Measurements from ENCODE around the gene CREB1. TPM values are rescaled to one million over a fixed set of nuclear protein-coding genes. Genes with fewer than 3 reads are reported as not detected.

CREB1 gene
- total and polyA plus RNA-seq, 11 donors: 4.3 to 58.9 (median 48.9) TPM

DNA sequence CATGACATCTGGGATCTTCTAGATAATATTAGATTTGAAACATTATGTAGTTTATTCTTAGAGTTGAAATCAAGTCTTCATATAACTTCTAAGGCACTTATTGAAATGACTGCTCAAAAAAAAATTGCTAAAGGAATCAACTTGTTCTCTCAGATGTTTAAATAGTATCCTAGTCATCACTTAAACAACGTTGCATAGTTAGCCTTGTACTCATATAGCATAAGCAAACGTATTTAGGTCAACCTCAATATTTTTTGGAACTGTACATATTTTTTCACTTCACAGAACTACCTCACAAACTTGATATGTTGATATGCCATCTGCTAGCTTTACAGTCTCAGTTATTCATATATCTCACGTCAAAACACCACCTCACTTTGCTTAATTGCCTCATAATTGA, 47.1 kb upstream of the CREB1 start:
- Histone ChIP-seq H3K9me3 (no peaks in the 10 kb centered on the region), H3K4me1 (peaks cover 0 to 40% (median 12%) of the 10 kb centered on the region in 12 donors), H3K27ac (peak overlapping the region in 11 of 12 donors; percentile 22 to 90 (median 72)), H3K36me3 (no peaks in the 10 kb centered on the region), H3K4me3 (no peak overlapping the region), H3K27me3 (no peaks in the 10 kb centered on the region)
- intact Hi-C loops (cut with DNase I): loop anchor here in 2 of 10 donors (5.0 kb wide), 2 partner anchors 45 to 50 kb away; partner anchors contain the start of gene CREB1 (in 1 of the 2)
- 61 to 70% (median 69%) methylated on average over 3 of the region's 3 CpGs for WGBS, 4 donors
- DNase-seq (no peak), ATAC-seq (no peak)
- TF ChIP-seq CTCF (IDR thresholded peaks at IDR 0.05): no peak
- no peak for TF ChIP-seq POLR2A (IDR thresholded peaks at IDR 0.05)

DNA sequence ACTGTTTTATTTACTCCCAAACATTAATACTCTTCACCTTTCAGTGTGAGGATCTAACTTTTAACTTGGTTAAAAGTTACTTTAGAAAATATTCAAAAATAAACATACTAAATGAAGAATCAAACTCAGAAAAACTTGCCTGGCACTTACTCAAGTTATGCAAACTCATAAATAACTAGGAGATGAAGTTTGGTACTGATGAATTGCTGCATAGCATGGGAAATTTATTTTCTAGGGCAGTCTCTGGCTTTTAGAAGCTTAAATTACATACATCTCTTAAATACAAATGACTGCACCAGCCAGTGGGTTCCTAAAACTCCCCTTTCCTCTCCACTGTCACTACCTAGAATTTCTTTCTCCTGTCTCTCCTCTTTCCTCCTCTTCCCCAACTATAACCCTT, 46.7 kb upstream of the CREB1 start:
- intact Hi-C loops (cut with DNase I): loop anchor here in 2 of 10 donors (5.0 kb wide), 2 partner anchors 44 to 49 kb away; partner anchors contain the start of gene CREB1 (in 1 of the 2)
- Histone ChIP-seq H3K36me3 (no peaks in the 10 kb centered on the region), H3K27me3 (no peaks in the 10 kb centered on the region), H3K27ac (peak overlapping the region in 10 of 12 donors; percentile 22 to 90 (median 68)), H3K4me1 (peaks cover 0 to 40% (median 12%) of the 10 kb centered on the region in 12 donors), H3K4me3 (no peak overlapping the region), H3K9me3 (no peaks in the 10 kb centered on the region)
- TF ChIP-seq POLR2A (IDR thresholded peaks at IDR 0.05) (no peak), CTCF (IDR thresholded peaks at IDR 0.05) (no peak)
- no peak for ATAC-seq
- no peak for DNase-seq

DNA sequence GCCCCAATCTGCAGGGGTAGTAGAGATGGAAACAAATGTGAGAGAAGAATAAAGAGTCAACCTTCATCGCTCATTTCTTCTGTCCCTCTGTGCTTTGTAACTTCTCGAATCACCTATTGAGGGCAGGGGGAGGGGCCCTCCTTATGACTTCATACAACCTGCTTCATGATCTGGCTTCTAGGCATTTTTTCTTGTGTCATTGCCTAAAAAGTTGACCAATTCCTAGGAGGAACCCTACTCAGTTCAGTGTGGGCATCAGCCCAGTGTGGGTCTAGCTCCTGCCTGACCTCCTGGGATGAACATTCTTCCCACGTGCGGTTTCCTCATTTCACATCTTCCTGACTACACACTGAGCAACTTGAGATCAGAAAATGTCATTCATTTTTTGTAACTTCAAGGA, 46.3 kb upstream of the CREB1 start:
- DNase-seq (no peak), ATAC-seq (no peak)
- no peaks in the 10 kb centered on the region for H3K36me3 ChIP-seq
- H3K9me3 ChIP-seq: no peaks in the 10 kb centered on the region
- peaks cover 0 to 38% (median 12%) of the 10 kb centered on the region in 12 donors for H3K4me1 ChIP-seq
- TF ChIP-seq POLR2A (IDR thresholded peaks at IDR 0.05): no peak
- TF ChIP-seq CTCF (IDR thresholded peaks at IDR 0.05): no peak
- H3K4me3 ChIP-seq: no peak overlapping the region
- WGBS, 4 donors: 82 to 91% (median 86%) methylated on average over 4 of the region's 4 CpGs
- peak overlapping the region in 8 of 12 donors; percentile 34 to 90 (median 76) for H3K27ac ChIP-seq
- H3K27me3 ChIP-seq: no peaks in the 10 kb centered on the region
- intact Hi-C loops (cut with DNase I): loop anchor here in 2 of 10 donors (5.0 kb wide), 2 partner anchors 44 to 49 kb away; partner anchors contain the start of gene CREB1 (in 1 of the 2)

DNA sequence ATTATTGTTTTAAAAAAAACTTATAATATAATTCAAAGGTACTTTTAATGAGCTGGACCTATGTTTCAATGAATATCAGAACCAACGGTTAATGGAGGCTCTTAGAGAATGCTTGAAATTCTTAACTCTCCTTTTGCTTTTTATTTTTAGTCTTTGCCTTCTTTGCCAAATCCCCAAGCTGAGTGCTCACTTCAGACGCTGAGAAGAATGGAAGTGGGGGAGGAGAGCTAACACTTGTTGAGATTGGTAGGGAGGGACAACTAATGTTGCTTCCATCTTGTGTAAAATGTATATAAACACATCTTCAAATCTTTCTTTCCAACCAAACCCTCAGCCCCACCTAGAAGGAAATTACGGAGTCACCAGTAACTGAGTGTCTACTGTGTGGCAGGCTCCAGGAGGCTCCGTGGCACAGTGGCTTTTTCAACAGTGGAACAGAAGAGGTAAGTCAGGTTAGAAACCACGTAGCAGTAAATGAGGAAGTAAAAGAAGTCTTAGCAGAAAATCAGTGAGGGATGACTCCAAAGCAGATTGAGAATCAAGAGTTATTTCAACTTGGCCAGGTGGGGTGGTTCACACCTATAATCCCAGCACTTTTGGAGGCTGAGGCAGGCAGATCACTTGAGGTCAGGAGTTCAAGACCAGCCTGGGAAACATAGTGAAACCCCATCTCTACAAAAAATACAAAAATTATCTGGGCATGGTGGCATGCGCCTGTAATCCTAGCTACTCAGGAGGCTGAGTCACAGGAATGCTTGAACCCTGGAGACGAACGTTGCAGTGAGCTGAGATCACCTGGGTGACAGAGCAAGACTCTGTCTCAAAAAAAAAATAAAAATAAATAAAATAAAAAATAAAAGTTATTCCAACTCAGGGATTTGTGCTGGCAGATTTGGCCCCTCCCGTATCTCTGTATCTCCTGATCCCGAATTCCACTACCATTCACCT, 45.0 kb upstream of the CREB1 start:
- TF ChIP-seq POLR2A (IDR thresholded peaks at IDR 0.05): no peak
- no peak for TF ChIP-seq CTCF (IDR thresholded peaks at IDR 0.05)
- Histone ChIP-seq H3K4me1 (peaks cover 0 to 41% (median 12%) of the 10 kb centered on the region in 12 donors), H3K9me3 (no peaks in the 10 kb centered on the region), H3K36me3 (no peaks in the 10 kb centered on the region), H3K27ac (peak overlapping the region; percentile 37 to 90 (median 76)), H3K4me3 (no peak overlapping the region), H3K27me3 (no peaks in the 10 kb centered on the region)
- intact Hi-C loops (cut with DNase I): loop anchor here in 2 of 10 donors (5.0 kb wide), 2 partner anchors 43 to 48 kb away; partner anchors contain the start of gene CREB1 (in 1 of the 2)
- 64 to 70% (median 65%) methylated on average over 10 of the region's 10 CpGs for WGBS, 4 donors
- DNase-seq (no peak), ATAC-seq (peak; percentile 40 to 68 (median 53))

All from heart left ventricle (tissue), 16 donors.